ENCODE results near the gene HPSE2.

DNA sequence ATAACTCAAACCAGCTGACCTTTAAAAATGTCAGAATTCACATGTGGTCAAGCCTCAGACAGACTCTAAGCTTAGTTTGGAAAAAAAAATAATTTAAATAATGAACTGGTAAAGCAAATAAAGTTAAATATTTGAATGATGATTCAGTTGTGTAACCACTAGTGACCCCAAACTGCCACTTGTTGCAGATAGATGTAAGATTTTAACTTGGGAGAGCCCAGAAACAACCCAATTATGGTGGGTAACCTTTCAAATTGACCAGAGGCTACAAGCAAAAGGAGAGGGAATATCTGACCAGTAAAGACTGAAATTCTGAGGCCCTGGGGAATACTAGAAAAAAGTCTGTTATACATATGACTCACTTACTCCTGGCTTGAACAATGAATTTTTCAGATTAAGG lies 268.1 kb downstream of the HPSE2 start:
- TF ChIP-seq POLR2AphosphoS5 (IDR thresholded peaks at IDR 0.05; ENCODE audit: low read depth, low read length) (no peak), FOXP2 (optimal IDR thresholded peaks at IDR 0.05; ENCODE audit: borderline replicate concordance, extremely low read depth, extremely low read length, insufficient read depth) (no peak), TAF1 (IDR thresholded peaks at IDR 0.05; ENCODE audit: borderline replicate concordance, insufficient read depth, low read length) (no peak)
- TF ChIP-seq, protein P1, sequence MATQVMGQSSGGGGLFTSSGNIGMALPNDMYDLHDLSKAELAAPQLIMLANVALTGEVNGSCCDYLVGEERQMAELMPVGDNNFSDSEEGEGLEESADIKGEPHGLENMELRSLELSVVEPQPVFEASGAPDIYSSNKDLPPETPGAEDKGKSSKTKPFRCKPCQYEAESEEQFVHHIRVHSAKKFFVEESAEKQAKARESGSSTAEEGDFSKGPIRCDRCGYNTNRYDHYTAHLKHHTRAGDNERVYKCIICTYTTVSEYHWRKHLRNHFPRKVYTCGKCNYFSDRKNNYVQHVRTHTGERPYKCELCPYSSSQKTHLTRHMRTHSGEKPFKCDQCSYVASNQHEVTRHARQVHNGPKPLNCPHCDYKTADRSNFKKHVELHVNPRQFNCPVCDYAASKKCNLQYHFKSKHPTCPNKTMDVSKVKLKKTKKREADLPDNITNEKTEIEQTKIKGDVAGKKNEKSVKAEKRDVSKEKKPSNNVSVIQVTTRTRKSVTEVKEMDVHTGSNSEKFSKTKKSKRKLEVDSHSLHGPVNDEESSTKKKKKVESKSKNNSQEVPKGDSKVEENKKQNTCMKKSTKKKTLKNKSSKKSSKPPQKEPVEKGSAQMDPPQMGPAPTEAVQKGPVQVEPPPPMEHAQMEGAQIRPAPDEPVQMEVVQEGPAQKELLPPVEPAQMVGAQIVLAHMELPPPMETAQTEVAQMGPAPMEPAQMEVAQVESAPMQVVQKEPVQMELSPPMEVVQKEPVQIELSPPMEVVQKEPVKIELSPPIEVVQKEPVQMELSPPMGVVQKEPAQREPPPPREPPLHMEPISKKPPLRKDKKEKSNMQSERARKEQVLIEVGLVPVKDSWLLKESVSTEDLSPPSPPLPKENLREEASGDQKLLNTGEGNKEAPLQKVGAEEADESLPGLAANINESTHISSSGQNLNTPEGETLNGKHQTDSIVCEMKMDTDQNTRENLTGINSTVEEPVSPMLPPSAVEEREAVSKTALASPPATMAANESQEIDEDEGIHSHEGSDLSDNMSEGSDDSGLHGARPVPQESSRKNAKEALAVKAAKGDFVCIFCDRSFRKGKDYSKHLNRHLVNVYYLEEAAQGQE (IDR thresholded peaks at IDR 0.05; ENCODE audit: insufficient read depth in 1 of 2, low read depth in 2 of 2, low read length in 2 of 2): no peak

Data from PFSK-1 (cell line).